ENCODE measurements around the gene DPP6.

Gene DPP6

GRCh38 chr7:154583454-154583853 is 531.3 kb downstream of the DPP6 start:
- no peak for DNase-seq
- H3K27me3 ChIP-seq (replicated peaks): no peaks in the 10 kb centered on the region
- in situ Hi-C loops (cut with HindIII; ENCODE audit: low pct_ligation_motif_present, low sequenced_read_pairs): no loop called here
- no peak overlapping the region for H3K27ac ChIP-seq
- H3K4me3 ChIP-seq (ENCODE audit: low read depth, low read length): no peak overlapping the region
- no peak for TF ChIP-seq CTCF (IDR thresholded peaks at IDR 0.05; ENCODE audit: low read depth, low read length, missing control alignments)
- H3K36me3 ChIP-seq (replicated peaks): no peaks in the 10 kb centered on the region

- H3K36me3 ChIP-seq (replicated peaks): no peaks in the 10 kb centered on the region
- H3K27ac ChIP-seq: no peak overlapping the region
- in situ Hi-C loops (cut with HindIII; ENCODE audit: low pct_ligation_motif_present, low sequenced_read_pairs): no loop called here
- no peak for DNase-seq
- no peak overlapping the region for H3K4me3 ChIP-seq (ENCODE audit: low read depth, low read length)
- H3K27me3 ChIP-seq (replicated peaks): no peaks in the 10 kb centered on the region
- TF ChIP-seq CTCF (IDR thresholded peaks at IDR 0.05; ENCODE audit: low read depth, low read length, missing control alignments): no peak
Measured at GRCh38 chr7:154584352-154585252, 532.4 kb downstream of the DPP6 start.

- no peaks in the 10 kb centered on the region for H3K27me3 ChIP-seq (replicated peaks)
- H3K4me3 ChIP-seq (ENCODE audit: low read depth, low read length): no peak overlapping the region
- no peak for TF ChIP-seq CTCF (IDR thresholded peaks at IDR 0.05; ENCODE audit: low read depth, low read length, missing control alignments)
- in situ Hi-C loops (cut with HindIII; ENCODE audit: low pct_ligation_motif_present, low sequenced_read_pairs): no loop called here
- H3K36me3 ChIP-seq (replicated peaks): no peaks in the 10 kb centered on the region
- no peak overlapping the region for H3K27ac ChIP-seq
- DNase-seq: no peak
Measured at GRCh38 chr7:154587792-154588191, 535.6 kb downstream of the DPP6 start.

- Histone ChIP-seq H3K27ac (no peak overlapping the region), H3K36me3 (replicated peaks) (no peaks in the 10 kb centered on the region), H3K27me3 (replicated peaks) (no peaks in the 10 kb centered on the region), H3K4me3 (ENCODE audit: low read depth, low read length) (no peak overlapping the region)
- in situ Hi-C loops (cut with HindIII; ENCODE audit: low pct_ligation_motif_present, low sequenced_read_pairs): no loop called here
- no peak for DNase-seq
- TF ChIP-seq CTCF (IDR thresholded peaks at IDR 0.05; ENCODE audit: low read depth, low read length, missing control alignments): no peak
Measured at GRCh38 chr7:154591544-154591943, 539.3 kb downstream of the DPP6 start.

GRCh38 chr7:154592388-154592787 is 540.2 kb downstream of the DPP6 start:
- Histone ChIP-seq H3K36me3 (replicated peaks) (no peaks in the 10 kb centered on the region), H3K4me3 (ENCODE audit: low read depth, low read length) (no peak overlapping the region), H3K27me3 (replicated peaks) (no peaks in the 10 kb centered on the region), H3K27ac (no peak overlapping the region)
- in situ Hi-C loops (cut with HindIII; ENCODE audit: low pct_ligation_motif_present, low sequenced_read_pairs): no loop called here
- no peak for DNase-seq
- TF ChIP-seq CTCF (IDR thresholded peaks at IDR 0.05; ENCODE audit: low read depth, low read length, missing control alignments): no peak

All from brain microvascular endothelial cell (primary cell).